Cardiac fibroblast (primary cell): Measurements from ENCODE around the gene FOXS1.

Source experiments
- DNase-seq, 2 donors: peaks; one replicate each; pipeline versions ENCODE4 v3.0.0 to v3.0.0-alpha.2; 2010; ENCODE audit warnings: low read depth in 2 of 2
- H3K4me3 ChIP-seq, 2 donors: replicated peaks in 1 of 2; 1 replicate in 1 of 2; 2 replicates in 1 of 2; pipeline ENCODE4 v1.5.1; 2011; ENCODE audit warnings: low read depth in 2 of 2, low read length in 2 of 2, mild to moderate bottlenecking in 2 of 2, moderate library complexity in 1 of 2
- TF ChIP-seq, protein P1 (sequence below): IDR thresholded peaks from one replicate; pipeline ENCODE4 v1.5.1; 2011; ENCODE audit warnings: low read depth, mild to moderate bottlenecking, low read length, inconsistent platforms

Gene FOXS1

DNA sequence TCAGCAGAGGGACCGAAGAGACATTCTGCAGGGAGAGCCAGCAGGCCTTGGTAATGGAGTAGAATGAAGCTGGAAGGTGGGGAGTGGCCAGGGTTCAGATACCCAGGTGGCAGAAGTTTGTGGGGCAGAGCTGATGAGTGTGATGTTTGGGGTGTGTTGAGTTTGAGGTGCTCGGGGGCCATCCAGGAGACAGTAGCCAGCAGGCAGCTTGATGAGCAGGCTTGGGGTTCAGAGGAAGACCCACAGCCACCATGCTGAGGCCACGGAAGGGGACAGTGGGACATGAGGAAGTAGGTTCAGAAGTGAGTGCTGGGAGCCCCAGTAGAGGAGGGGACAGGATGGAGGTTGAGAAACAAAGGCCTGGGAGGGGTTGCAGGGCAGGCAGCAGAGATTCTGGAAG is 11.1 kb upstream of the FOXS1 start:
- no peak for DNase-seq
- H3K4me3 ChIP-seq, result no peak overlapping the region
- TF ChIP-seq, protein P1, sequence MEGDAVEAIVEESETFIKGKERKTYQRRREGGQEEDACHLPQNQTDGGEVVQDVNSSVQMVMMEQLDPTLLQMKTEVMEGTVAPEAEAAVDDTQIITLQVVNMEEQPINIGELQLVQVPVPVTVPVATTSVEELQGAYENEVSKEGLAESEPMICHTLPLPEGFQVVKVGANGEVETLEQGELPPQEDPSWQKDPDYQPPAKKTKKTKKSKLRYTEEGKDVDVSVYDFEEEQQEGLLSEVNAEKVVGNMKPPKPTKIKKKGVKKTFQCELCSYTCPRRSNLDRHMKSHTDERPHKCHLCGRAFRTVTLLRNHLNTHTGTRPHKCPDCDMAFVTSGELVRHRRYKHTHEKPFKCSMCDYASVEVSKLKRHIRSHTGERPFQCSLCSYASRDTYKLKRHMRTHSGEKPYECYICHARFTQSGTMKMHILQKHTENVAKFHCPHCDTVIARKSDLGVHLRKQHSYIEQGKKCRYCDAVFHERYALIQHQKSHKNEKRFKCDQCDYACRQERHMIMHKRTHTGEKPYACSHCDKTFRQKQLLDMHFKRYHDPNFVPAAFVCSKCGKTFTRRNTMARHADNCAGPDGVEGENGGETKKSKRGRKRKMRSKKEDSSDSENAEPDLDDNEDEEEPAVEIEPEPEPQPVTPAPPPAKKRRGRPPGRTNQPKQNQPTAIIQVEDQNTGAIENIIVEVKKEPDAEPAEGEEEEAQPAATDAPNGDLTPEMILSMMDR, result no peak

DNA sequence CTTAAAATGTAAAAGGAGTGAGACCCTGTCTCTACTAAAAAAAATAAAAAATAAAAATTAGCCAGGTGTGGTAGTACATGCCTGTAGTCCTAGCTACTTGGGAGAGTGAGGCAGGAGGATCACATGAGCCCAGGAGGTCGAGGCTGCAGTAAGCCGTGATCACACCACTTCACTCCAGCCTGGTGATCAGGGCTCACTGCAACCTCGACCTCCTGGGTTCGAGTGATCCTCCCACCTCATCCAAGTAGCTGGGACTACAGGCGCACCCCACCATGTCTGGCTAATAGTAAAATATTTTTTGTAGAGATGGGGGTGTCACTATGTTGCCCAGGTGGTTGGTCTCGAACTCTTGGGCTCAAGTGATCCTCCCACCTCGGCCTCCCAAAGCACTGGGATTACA is 8.1 kb upstream of the FOXS1 start:
- TF ChIP-seq, protein P1, result no peak
- no peak overlapping the region for H3K4me3 ChIP-seq
- no peak for DNase-seq

DNA sequence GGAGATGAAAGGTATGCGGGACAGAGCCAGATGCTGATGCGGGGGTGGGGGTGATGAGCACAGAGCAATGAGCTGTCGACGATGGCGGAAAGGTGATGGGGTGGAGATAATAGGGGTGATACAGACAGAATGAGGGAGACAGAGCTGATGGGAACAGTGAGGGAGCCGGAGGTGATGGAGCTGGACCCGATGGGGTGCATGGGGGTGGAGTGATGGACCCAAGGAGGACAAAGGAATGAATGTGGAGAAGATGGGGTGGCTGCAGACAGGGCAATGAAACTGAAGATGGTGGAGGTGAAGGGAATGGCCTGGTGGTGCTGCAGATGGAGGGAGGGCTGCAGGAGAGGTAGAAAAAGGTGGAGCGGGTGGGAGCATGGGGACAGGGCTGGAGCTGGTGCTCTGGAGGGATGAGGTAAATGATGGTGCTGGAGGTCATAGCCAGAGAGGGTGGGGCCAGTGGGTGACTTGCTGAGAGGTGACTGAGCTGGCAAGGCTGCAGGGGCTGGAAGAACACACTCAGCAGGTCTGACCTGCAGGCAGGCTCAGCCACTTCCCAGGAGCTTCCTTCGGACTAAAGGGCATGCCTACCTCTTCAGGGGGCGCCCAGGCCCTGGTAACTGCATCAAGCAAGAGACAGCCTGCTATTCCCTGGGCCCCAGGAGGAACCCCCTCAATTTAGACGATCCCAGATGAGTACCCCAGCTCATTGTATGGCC is 6.0 kb upstream of the FOXS1 start:
- no peak overlapping the region for H3K4me3 ChIP-seq
- DNase-seq, result no peak
- TF ChIP-seq, protein P1, result no peak

DNA sequence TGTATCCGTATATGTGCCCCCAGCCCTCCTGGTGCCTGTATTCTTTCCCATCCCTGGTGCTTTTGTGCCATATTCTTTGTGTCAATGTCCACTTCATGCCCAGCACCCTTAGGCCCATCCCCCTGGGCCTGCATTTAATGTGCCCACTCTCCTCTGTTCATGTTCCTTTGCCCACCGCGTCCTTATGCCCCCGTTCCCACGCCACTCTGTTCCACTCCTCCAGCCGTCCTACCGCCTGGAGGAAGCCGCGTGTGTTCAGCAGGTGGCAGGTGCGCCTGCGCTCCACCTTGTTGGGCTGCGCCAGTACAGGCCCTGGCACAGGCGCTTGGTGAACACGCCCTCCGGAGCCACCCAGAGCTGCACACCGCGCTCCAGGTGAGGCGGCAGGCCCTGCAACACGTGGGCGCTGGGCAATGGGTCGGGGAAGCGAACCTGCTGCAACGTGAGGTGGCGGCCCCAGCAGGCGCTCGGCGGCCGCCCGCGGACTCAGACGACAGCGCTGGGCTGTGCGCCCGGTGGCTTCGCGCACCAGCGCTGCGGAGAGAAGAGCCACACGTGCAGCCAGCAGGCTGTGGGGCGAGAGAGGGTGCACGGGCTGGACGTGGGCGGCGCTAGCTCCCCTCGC is 4.0 kb upstream of the FOXS1 start:
- H3K4me3 ChIP-seq, result no peak overlapping the region
- no peak for DNase-seq
- TF ChIP-seq, protein P1, result no peak

DNA sequence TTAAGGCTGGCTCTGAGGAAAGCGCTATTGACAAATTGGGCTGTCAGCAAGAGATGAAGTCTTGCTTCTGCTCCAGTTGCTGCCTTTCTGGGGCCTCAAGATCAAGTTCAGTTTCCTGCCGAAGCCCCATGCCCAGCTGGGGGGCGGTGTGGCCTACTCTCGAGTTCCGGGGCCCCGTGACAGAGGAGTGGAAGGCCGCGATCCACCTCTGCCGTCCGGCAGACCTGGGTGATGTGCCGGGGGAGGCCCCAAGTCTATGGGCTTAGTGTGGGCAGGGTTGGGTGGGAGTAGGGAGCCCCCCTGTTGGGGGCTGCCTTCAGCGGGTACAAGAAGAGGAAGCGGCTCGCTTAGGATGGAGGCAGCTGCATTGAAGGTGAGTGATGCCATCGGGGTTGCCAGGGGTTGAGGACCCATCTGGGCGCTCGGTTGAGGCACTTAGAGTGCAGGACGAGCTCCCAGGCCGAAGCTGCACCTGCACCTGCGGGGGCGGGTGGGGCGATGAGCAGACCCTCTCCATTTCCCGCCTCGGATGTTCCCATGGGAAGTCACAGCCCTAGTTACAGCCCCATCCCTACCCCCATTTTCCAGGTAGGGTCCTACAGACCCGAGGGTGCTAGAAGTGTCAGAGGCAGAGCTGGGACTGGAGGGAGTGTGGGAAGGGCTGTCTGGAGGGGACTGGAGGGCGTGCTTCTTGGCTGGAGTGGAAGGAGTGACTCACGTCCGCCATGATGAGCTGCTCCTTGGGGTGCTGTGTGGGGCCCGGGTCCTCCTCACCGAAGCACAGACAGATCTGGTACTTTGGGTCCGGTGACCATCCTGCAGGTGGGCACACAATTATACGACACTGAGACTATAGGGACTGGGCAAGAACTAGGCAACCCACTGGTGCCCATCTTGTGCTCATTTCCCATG is 2.9 kb upstream of the FOXS1 start:
- no peak for DNase-seq
- no peak overlapping the region for H3K4me3 ChIP-seq
- TF ChIP-seq, protein P1, result no peak

DNA sequence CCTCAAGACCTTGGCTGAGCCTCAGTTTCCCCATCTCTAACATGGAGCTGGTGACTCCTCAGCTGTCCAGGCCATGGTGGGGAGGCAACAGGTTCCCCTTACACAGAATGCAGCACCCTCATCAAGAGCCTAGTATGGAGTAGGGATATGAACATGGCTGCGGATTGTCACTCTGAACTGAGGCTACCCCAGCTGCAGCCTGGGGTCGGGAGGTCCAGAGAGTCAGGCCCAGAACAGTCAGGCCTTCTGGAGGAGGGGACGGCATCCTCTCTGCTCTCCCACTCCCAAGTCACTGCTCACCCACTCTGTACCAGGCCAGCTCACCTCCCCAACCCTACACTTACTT is 1.4 kb upstream of the FOXS1 start:
- DNase-seq, result no peak
- no peak overlapping the region for H3K4me3 ChIP-seq
- TF ChIP-seq, protein P1, result no peak
